MM.1S (cell line): Measurements from ENCODE around the gene MUC3A.

Source experiments
- DNase-seq: peaks from one replicate; pipeline ENCODE4 v3.0.0-alpha.2; 2015
- H2AFZ ChIP-seq: fragments of 300-600 bp; sonication (generic); 2 replicates; pipeline ENCODE4 v1.6.0; 2016; ENCODE audit warnings: antibody characterized with exemption, low read length
- H3F3A ChIP-seq: fragments of 300-600 bp; sonication (generic); 2 replicates; pipeline ENCODE4 v1.6.1; 2016; ENCODE audit warnings: mild to moderate bottlenecking, antibody characterized with exemption, low read length, moderate library complexity, mixed read lengths; ENCODE audit not compliant: insufficient read depth
- H3K27ac ChIP-seq: fragments of 300-600 bp; sonication (generic); 2 replicates; pipeline ENCODE4 v1.5.1; 2016; ENCODE audit warnings: mild to moderate bottlenecking, low read length
- H3K27me3 ChIP-seq: fragments of 300-600 bp; sonication (generic); replicated peaks from 2 replicates; pipeline ENCODE4 v1.6.0; 2016; ENCODE audit warnings: low read length; ENCODE audit not compliant: insufficient read depth
- H3K36me3 ChIP-seq: fragments of 300-600 bp; sonication (generic); replicated peaks from 2 replicates; pipeline ENCODE4 v1.6.1; 2016; ENCODE audit warnings: mild to moderate bottlenecking, low read length, mixed read lengths; ENCODE audit not compliant: insufficient read depth
- H3K4me1 ChIP-seq: fragments of 300-600 bp; sonication (generic); 2 replicates; pipeline ENCODE4 v1.6.1; 2016; ENCODE audit warnings: low read length, mixed read lengths
- H3K4me2 ChIP-seq: fragments of 300-600 bp; sonication (generic); 2 replicates; pipeline ENCODE4 v1.6.0; 2016; ENCODE audit warnings: low read depth, low read length
- H3K4me3 ChIP-seq: fragments of 300-600 bp; sonication (generic); 2 replicates; pipeline ENCODE4 v1.5.1; 2016; ENCODE audit warnings: low read length, mixed read lengths
- H3K79me2 ChIP-seq: fragments of 300-600 bp; sonication (generic); 2 replicates; pipeline ENCODE4 v1.6.1; 2016; ENCODE audit warnings: mixed run types, low read length, mixed read lengths
- H3K9ac ChIP-seq: fragments of 300-600 bp; sonication (generic); 2 replicates; pipeline ENCODE4 v1.6.1; 2016; ENCODE audit warnings: low read length, mixed read lengths
- H3K9me2 ChIP-seq: fragments of 300-600 bp; sonication (generic); replicated peaks from 2 replicates; pipeline ENCODE4 v1.6.1; 2016; ENCODE audit warnings: mild to moderate bottlenecking, low read length, mixed read lengths; ENCODE audit not compliant: insufficient read depth
- H3K9me3 ChIP-seq: fragments of 300-600 bp; sonication (generic); replicated peaks from 2 replicates; pipeline ENCODE4 v1.6.1; 2016; ENCODE audit warnings: mild to moderate bottlenecking, low read length, mixed read lengths; ENCODE audit not compliant: insufficient read depth
- H4K20me1 ChIP-seq: fragments of 300-600 bp; sonication (generic); 2 replicates; pipeline ENCODE4 v1.6.1; 2016; ENCODE audit warnings: mild to moderate bottlenecking, low read length, moderate library complexity, mixed read lengths; ENCODE audit not compliant: insufficient read depth
- CTCF ChIP-seq: fragments of 300-600 bp; sonication (generic); IDR thresholded peaks from 2 replicates; pipeline ENCODE4 v1.5.1; 2016; ENCODE audit warnings: antibody characterized with exemption, low read length, mixed read lengths
- EZH2 ChIP-seq: fragments of 300-600 bp; sonication (generic); optimal IDR thresholded peaks from 2 replicates; pipeline ENCODE3; 2017; ENCODE audit warnings: low read depth, mild to moderate bottlenecking, antibody characterized with exemption, low read length, mixed read lengths
- EZH2phosphoT487 ChIP-seq: fragments of 300-600 bp; sonication (generic); IDR thresholded peaks from 2 replicates; pipeline ENCODE4 v1.6.1; 2018; ENCODE audit warnings: antibody characterized with exemption, low read length

Gene MUC3A, protein sequence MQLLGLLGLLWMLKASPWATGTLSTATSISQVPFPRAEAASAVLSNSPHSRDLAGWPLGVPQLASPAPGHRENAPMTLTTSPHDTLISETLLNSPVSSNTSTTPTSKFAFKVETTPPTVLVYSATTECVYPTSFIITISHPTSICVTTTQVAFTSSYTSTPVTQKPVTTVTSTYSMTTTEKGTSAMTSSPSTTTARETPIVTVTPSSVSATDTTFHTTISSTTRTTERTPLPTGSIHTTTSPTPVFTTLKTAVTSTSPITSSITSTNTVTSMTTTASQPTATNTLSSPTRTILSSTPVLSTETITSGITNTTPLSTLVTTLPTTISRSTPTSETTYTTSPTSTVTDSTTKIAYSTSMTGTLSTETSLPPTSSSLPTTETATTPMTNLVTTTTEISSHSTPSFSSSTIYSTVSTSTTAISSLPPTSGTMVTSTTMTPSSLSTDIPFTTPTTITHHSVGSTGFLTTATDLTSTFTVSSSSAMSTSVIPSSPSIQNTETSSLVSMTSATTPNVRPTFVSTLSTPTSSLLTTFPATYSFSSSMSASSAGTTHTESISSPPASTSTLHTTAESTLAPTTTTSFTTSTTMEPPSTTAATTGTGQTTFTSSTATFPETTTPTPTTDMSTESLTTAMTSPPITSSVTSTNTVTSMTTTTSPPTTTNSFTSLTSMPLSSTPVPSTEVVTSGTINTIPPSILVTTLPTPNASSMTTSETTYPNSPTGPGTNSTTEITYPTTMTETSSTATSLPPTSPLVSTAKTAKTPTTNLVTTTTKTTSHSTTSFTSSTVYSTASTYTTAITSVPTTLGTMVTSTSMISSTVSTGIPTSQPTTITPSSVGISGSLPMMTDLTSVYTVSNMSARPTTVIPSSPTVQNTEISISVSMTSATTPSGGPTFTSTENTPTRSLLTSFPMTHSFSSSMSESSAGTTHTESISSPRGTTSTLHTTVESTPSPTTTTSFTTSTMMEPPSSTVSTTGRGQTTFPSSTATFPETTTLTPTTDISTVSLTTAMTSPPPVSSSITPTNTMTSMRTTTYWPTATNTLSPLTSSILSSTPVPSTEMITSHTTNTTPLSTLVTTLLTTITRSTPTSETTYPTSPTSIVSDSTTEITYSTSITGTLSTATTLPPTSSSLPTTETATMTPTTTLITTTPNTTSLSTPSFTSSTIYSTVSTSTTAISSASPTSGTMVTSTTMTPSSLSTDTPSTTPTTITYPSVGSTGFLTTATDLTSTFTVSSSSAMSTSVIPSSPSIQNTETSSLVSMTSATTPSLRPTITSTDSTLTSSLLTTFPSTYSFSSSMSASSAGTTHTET (N-terminal part only)

GRCh38 chr7:100949227-100949932 lies at the start of gene MUC3A:
Gene MUC3A, plus strand, starts transcription at chr7:100949534. Its CDS starts 91 bp downstream, at chr7:100949625.
- Histone ChIP-seq H3K9me3 (no peaks in the 10 kb centered on the region), H3K79me2 (no peaks in the 10 kb centered on the region), H3K4me1 (no peaks in the 10 kb centered on the region), H3K27ac (no peak within 1 kb of the TSS), H4K20me1 (no peaks in the 10 kb centered on the region), H3K4me3 (no peak within 1 kb of the TSS), H2AFZ (0 out of 2 replicates have a peak within 1 kb of the TSS, but pooled peaks have one; percentile 19), H3K9ac (no peak within 1 kb of the TSS), H3K4me2 (peak within 1 kb of the TSS; percentile 32; the same call in 1 of the 2 replicates), H3F3A (no peaks in the 10 kb centered on the region), H3K36me3 (no peaks in the 10 kb centered on the region), H3K27me3 (peaks cover 89% of the 10 kb centered on the region), H3K9me2 (no peaks in the 10 kb centered on the region)
- TF ChIP-seq CTCF (no peak), EZH2 (no peak), EZH2phosphoT487 (no peak)
- DNase-seq: no peak

DNA sequence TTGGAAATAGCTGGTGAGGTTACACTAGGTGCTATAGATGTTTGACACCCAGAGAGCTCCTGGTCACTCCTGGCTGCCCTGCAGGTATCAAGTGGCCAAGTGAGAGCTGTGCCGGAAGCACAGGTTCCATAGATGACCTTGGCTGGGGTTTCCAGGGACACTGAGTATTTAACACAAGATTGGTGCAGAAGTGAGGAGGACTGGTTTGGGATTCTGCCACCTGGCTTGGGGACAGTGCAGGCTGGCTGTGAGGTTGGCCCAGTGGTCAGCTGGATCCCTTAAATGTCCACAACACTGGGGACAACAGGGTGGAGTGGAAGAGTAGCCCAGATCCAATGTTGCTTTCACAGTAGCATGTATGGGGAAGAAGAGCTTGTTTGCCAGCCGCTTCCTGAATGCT lies 48.4 kb upstream of the MUC3A start:
- no peaks in the 10 kb centered on the region for H3K36me3 ChIP-seq
- peaks cover 5% of the 10 kb centered on the region for H3K4me1 ChIP-seq
- H3K4me2 ChIP-seq: no peak overlapping the region
- H3K27me3 ChIP-seq: peaks cover 25% of the 10 kb centered on the region
- no peak overlapping the region for H3K27ac ChIP-seq
- no peak for DNase-seq
- no peaks in the 10 kb centered on the region for H3K79me2 ChIP-seq
- no peaks in the 10 kb centered on the region for H4K20me1 ChIP-seq
- H3K9me2 ChIP-seq: no peaks in the 10 kb centered on the region
- TF ChIP-seq EZH2: no peak
- H3K9me3 ChIP-seq: no peaks in the 10 kb centered on the region
- H3F3A ChIP-seq: peaks cover 4% of the 10 kb centered on the region; the same call in 1 of the 2 replicates
- no peak overlapping the region for H3K9ac ChIP-seq
- H3K4me3 ChIP-seq: no peak overlapping the region
- H2AFZ ChIP-seq: no peak overlapping the region

GRCh38 chr7:100901921-100902332 lies 47.4 kb upstream of the MUC3A start:
- no peak for TF ChIP-seq EZH2phosphoT487
- no peak for TF ChIP-seq EZH2
- no peak for TF ChIP-seq CTCF
- peaks cover 4% of the 10 kb centered on the region; the same call in 1 of the 2 replicates for H3F3A ChIP-seq
- H3K9ac ChIP-seq: no peak overlapping the region
- H3K9me3 ChIP-seq: no peaks in the 10 kb centered on the region
- H3K27me3 ChIP-seq: peaks cover 18% of the 10 kb centered on the region
- H3K79me2 ChIP-seq: no peaks in the 10 kb centered on the region
- H3K4me2 ChIP-seq: peak overlapping the region; percentile 34; the same call in 1 of the 2 replicates
- no peaks in the 10 kb centered on the region for H3K36me3 ChIP-seq
- H4K20me1 ChIP-seq: no peaks in the 10 kb centered on the region
- DNase-seq: peak; percentile 63
- H3K9me2 ChIP-seq: no peaks in the 10 kb centered on the region
- H3K4me3 ChIP-seq: no peak overlapping the region
- no peak overlapping the region for H3K27ac ChIP-seq
- peaks cover 5% of the 10 kb centered on the region for H3K4me1 ChIP-seq
- no peak overlapping the region for H2AFZ ChIP-seq
